GM19025 (cell line): Measurements from ENCODE around the gene KRTAP1-5.
"Not testable (repeated sequence)": the region's sequence is repeated elsewhere in the genome, so short reads cannot be mapped to it uniquely, and the experiment has no call there.

Source experiments
- ATAC-seq: cut with Tn5 transposase; IDR thresholded peaks from one replicate; pipeline ENCODE4 v1.9.1; 2021; ENCODE audit warnings: mild to moderate bottlenecking, low read depth, moderate library complexity; ENCODE audit not compliant: unreplicated experiment

The KRTAP1-5 gene, protein sequence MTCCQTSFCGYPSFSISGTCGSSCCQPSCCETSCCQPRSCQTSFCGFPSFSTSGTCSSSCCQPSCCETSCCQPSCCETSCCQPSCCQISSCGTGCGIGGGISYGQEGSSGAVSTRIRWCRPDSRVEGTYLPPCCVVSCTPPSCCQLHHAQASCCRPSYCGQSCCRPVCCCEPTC

DNA sequence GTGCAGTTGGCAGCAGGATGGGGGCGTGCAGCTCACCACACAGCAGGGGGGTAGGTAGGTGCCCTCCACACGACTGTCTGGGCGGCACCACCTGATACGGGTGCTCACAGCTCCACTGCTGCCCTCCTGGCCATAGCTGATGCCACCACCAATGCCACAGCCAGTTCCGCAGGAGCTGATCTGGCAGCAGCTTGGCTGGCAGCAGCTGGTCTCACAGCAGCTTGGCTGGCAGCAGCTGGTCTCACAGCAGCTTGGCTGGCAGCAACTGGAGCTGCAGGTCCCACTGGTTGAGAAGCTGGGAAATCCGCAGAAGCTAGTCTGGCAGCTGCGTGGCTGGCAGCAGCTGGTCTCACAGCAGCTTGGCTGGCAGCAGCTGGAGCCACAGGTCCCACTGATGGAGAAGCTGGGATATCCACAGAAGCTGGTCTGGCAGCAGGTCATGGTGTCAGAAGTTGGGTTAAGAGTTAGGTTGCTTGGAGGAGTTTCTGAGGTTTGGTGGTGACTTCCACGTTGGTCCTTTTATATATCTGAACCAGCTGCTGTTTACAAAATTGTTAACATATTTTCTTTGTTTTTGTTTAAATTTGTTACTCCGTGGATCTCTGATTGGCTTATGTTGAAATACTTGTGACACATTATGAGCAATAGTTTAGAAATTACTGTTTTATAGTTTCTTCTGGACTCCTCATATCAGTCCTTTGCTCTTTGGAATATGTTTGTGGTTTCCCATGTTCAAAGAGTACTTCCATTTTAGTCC is at the start of gene KRTAP1-5:
Gene KRTAP1-5, minus strand, starts transcription at position 494 of the 757 bp plus-strand sequence. Its CDS starts 53 bp downstream, at position 441.
- no peak for ATAC-seq

DNA sequence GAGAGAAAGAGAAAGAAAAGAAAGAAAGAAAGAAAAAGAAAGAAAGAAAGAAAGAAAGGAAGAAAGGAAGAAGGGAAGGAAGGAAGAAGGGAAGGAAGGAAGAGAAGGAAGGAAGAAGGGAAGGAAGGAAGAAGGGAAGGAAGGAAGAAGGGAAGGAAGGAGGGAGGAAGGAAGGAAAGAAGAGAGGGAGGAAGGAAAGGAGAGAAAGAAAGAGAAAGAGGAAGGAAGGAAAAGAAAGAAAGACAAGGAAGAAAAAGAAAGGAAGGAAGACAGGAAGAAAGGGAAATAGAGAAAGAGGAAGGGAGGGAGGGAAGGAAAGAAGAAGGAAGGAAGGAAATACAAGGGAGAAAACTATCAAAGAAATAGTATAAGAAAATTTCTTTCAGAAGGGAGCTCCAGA is 49.8 kb upstream of the KRTAP1-5 start:
- no peak for ATAC-seq

DNA sequence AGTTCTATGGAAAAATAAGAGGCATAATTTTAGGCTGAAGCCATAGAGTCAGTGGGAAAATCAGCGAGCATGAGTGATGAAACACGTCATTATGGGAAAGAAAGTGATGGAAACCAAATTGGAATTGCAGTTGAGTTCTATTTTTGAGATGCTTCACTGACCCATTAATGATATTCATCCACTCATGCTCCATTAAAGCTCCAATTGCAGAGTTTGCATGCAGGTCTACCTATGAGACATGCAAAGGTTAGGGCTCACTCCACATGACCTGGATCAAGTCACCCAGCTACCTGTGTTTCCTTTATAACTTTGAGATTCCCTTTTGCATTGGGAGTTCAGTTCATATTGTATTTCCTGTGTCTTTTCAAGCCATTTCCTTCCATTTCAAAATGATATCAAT is 46.7 kb upstream of the KRTAP1-5 start:
- no peak for ATAC-seq

DNA sequence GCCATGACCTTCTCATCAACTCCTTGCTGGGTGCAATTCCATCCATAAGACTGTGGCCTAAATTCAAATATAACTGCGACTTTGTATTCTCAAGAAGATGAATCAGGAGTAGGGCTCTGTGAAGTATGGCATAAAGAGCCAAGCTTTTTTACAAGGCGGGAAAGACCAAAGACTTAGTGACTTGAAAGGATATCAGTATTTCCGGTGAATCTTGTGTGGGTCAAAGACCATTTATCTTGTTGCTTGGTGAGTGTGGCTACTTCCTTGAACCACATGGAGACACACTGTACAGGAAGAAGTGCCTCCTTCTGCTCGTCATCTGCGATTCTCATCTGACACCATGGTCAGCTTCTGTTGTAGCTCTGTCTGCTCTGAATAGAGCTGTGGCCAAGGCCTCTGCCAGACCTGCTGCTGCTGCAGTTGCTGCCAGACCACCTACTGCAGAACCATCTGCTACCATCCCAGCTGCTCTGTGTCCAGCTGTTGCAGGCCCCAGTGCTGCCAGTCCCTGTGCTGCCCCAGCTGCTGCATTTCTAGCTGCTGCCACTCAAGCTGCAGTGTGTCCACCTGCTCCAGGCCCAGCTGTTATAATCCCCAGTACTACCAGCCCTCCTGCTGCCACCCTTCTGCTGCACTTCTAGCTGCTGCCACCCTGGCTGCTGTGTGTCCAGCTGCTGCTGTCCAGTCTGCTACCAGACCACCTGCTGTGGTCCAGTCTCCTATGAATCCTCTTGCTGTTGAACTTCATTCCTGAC is 44.8 kb upstream of the KRTAP1-5 start:
- ATAC-seq: no peak

DNA sequence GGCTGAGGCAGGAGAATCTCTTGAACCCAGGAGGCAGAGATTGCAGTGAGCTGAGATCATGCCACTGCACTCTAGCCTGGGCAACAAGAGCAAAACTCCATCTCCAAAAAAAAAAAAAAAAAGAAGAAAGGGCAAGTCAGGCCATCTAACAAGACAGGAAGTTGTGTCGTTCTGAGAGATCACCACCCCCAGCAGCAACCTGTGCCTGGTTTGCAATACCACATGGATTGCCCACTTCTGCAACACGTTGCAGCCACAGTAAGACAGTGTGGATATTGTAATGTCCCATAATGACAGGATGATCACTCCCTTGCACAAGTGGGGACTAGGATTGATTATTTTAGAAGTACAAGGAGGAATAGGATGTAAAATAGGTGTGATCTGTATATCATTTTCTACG is 42.0 kb upstream of the KRTAP1-5 start:
- ATAC-seq: no peak

DNA sequence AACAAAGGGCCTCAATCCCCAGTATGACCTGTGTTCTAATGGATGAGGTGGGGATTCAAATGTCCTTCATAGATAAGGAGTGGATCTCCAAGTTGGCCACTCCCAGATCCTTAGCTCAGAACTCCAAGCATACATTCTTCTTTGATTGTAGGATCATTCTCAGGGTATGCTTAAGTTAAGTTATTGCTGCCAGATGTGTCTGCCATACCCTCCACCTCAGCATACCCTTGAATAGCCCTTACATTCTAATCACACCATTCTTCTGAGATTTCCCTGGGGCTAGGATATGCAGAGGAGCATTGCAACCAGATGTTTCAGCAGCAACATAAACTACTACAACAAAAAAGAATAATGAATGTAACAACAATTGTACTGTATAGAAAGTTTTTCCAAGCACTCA is 40.3 kb upstream of the KRTAP1-5 start:
- ATAC-seq: no peak

DNA sequence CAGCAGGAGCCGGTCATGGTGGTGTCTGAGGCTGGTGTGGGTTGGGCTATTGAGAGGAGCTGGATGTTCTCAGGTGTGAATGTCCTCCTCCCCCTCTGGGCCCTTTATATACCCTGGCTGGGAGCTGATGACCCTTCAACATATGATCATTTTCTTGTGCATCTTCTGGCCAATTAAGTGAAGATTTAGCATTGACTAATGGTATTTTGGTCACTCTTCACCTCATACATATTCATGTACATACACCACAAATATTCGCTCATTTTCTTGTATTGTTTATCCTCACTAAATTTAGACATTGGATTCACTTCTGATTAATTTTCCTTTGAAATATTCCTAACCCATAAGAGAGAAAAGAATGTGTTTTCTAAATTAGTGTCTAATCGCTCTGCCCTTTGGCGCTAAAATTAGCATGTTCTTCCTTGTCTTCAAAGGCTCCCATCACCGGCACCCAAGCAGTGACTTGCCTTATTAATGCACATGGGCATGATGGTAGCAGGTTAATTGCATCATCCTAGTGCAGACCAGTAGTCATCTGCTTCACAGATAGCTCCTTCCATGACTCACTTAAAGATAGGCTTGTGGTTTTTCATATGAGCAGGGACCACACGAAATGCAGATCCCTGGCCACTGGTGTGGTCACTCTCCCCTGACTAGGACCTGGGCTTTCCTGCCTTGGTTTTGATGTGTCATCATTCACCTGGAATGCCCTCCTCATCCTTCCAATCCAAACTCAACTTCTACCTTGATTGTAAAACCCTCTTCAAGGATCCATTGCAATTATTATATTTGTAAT is 39.0 kb upstream of the KRTAP1-5 start, which contains the start of gene KRTAP2-4:
Gene KRTAP2-4, minus strand, starts transcription at position 51 of the 796 bp plus-strand sequence. Its CDS starts 34 bp downstream, at position 17.
- no peak for ATAC-seq

DNA sequence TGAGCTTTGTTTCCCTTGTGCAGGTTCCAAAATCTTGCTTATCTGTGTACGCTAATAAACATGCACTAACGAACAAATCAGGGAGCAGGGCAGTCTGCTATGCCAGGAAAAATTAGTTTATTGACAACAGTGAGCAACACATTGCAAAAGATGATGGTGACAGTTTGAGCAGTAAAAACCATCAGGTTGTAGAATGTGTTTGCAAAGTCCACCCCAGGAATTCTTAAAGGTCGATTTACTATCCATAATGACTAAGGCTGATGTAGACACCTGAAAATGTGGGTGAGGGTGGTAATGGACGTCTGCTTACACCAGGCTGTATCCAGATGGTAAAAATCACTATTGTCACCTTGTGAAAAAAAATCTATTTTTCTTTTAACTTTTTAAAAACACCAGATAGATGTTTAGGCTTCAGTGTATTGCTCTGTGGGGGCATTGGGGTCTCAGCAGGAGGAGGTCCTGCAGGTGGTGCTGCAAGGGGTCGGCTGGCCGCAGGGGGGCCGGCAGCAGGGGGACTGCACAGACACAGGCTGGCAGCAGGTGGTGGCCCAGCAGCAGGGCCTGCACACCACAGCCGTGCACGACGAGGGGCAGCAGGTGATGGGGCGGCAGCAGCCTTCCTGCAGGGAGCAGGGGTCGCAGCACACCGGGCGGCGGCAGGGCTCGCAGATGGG is 38.1 kb upstream of the KRTAP1-5 start:
- not testable (repeated sequence) for ATAC-seq

DNA sequence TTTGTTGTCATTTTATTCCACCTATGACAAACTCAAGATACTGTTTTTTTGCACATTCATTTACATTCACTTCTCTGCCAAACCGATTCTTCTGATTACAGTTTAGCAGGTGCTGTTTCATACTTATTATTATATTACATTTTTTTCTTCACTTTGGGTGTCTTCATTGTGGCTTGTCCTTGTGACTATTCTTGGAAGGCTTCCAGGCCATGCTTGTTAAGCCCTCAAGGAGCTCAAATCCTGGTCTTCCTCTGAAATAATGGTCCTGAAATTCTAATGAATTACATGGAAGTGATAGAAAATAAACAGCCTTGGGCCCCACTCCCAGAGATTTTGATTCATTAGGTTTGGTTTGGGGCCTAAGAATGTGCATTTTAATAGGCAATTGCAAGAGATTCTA is 37.3 kb upstream of the KRTAP1-5 start:
- ATAC-seq: no peak

DNA sequence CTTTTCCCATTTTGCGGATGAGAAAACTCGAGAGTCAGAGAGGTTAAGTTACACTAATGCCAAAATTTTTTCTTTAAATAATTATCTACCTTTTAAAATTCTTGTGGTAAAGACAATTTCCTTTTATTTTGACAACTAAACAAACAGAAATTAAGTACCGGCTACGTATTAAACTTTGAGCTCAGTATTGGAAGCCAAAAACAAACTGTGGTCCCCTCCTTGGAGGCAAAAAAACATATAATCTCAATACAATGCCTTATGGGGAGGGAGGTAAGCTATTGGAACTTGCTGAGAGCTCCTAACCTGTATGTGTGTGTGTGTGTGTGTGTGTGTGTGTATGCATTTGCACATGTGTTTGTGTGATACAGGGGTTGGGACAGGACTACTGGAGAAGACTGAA is 36.4 kb upstream of the KRTAP1-5 start:
- no peak for ATAC-seq

DNA sequence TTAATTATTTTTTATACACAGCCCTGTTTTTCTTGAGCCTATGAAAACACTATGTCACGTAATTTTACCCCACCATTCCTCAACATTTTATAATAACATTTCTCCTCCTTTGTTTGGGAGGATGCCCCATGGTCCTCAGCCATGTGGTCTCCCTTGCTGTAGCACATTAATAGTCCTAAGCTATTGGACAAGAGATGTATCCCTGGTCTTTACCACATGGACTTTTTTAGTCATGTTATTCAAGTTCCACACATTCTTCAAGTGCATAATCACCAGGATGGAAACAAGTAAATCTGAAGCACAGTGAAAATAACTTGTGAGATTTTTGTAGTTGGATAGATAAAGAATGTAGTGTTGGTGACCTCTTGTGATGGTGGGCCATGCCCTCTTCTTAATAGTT is 35.0 kb upstream of the KRTAP1-5 start:
- ATAC-seq: no peak

DNA sequence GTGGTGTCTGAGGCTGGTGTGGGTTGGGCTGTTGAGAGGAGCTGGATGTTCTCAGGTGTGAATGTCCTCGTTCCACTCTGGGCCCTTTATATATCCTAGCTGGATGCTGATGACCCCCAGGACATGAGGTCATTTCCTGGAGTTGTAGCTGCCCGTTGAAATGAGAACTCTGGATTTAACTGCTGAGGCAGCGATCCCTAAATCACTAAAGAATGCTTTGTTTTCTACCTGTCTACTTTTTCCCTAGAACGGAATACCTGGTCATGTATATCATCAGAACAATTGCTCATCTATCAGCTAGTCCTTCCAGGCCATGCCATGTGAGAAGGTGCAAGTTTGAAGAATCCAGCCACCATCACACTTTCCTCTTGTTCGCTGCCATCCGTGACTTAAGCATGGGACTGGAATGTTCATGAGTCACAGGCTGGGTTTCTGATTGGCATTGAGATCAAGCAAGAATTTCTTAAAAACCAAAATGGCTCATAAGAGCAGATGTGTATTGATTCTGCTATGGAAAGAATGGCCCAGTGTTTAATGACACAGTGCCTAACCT is 33.1 kb upstream of the KRTAP1-5 start, which contains the start of gene KRTAP2-3:
Gene KRTAP2-3, minus strand, starts transcription at position 63 of the 553 bp plus-strand sequence. CDS start 64 bp downstream, outside the sequence.
- ATAC-seq: no peak

DNA sequence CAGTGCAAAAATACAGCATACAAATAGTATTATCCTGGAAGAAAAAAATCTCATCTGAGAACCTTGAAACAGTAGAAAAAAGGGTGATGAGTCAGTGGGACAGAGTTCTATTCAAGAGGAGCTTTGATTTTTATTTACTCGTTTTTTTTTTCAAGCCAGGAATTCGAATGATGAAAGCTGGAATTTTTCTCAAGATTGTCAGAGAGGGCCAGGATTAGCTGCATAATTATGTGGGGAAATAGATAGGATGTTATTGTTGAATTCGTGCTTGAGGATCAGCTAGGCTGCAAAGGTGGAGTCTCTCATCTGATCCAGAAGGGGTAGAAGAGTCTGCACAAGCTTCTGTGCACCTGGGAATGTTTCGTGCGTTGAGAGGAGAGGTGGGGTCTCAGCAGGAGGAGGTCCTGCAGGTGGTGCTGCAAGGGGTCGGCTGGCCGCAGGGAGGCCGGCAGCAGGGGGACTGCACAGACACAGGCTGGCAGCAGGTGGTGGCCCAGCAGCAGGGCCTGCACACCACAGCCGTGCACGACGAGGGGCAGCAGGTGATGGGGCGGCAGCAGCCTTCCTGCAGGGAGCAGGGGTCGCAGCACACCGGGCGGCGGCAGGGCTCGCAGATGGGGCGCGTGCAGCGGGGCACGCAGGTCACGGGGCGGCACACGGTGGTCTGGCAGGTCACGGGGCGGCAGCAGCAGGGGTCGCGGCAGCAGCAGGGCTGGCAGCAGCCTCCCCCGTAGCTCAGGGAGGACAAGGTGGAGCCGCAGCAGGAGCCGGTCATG is 32.5 kb upstream of the KRTAP1-5 start:
- ATAC-seq: not testable (repeated sequence)

DNA sequence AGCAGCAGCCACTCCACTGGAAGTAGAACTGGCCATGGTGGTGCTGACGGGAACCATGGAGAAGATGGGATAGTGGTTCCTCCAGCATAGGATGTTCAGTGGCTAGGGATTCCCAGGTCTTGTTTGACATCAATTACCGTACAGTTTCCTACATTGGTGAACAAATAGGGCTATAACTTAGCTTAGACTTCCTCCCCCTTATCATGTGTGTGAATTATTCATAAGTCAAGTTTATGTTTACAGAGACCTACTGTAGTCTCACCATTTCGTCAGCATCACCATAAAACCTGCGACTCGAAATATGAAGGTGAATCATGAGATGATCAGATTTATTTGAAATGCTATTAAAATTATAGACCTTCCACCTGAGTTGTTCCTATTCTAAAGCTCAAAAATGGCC is 31.7 kb upstream of the KRTAP1-5 start:
- ATAC-seq: no peak

DNA sequence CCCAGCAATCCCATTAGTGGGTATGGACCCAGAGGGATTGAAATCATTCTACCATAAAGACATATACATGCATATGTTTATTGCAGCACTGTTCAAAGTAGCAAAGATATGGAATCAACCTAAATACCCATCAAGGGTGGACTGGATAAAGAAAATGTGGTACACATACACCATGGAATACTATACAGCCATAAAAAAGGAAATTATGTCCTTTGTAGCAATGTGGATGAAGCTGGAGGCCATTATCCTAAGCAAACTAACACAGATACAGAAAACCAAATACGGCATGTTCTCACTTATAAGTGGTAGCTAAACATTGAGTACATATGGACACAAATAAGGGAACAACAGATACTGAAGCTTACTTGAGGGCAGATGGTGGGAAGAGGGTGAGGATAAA is 30.5 kb upstream of the KRTAP1-5 start:
- ATAC-seq: no peak

DNA sequence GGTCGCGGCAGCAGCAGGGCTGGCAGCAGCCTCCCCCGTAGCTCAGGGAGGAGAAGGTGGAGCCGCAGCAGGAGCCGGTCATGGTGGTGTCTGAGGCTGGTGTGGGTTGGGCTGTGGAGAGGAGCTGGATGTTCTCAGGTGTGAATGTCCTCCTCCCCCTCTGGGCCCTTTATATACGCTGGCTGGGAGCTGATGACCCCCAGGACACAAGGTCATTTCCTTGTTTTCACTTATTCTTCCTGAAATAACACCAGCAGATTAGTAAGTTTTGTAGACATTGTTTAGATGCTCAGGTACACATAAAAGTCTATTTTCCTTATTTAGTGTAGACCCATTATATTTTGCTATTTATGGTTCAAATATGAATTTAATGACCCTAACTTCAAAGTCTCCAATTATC is 28.1 kb upstream of the KRTAP1-5 start, which contains the start of gene KRTAP2-2:
Gene KRTAP2-2, minus strand, starts transcription at position 101 of the 400 bp plus-strand sequence. Its CDS starts 19 bp downstream, at position 82.
- not testable (repeated sequence) for ATAC-seq

DNA sequence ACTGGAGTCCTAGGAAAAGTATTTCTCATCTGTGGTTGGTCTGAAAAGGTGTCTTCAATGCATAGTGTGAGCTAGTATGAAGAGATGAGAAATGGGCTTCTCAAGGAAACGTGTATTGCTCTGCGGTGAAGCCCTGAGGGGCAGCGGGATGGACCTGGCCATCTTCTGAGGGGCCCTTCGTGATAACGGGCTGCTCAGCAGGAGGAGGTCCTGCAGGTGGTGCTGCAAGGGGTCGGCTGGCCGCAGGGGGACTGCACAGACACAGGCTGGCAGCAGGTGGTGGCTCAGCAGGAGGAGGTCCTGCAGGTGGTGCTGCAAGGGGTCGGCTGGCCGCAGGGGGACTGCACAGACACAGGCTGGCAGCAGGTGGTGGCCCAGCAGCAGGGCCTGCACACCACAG is 27.5 kb upstream of the KRTAP1-5 start:
- not testable (repeated sequence) for ATAC-seq

DNA sequence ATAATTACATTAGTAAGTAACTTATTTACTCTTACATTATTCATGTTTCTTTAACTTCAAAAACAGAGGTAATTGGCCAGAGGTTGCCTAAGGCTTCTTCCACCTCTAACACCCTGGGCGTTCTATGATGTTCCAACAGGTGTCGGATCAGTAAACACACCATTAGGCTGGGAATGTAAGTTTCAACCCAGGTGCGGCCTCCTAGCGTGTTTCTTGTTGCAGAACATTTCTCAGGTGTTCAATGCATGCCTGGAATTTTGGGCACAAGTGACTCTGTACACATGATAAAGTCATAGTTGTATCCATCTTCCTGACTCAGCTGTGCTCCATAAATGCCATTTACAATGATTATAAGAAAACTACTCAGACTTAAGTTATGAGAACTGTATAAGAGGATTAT is 27.0 kb upstream of the KRTAP1-5 start:
- ATAC-seq: no peak

DNA sequence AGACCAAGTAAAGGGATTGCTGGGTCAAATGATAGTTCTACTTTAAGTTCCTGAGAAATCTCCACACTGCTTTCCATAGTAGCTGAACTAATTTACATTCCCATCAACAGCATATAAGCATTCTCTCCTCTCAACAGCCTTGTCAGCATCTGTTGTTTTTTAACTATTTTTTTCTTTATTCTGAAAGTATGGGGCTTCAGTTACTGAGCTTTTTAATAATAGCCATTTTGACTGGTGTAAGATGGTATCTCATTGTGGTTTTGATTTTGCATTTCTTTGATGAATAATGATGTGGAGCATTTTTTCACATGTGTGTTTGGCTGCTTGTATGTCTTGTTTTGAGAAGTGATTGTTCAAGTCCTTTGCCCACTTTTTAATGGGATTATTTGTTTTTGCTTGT is 25.6 kb upstream of the KRTAP1-5 start:
- ATAC-seq: no peak
